Measurements from ENCODE around the gene NBEAL2.

DNA sequence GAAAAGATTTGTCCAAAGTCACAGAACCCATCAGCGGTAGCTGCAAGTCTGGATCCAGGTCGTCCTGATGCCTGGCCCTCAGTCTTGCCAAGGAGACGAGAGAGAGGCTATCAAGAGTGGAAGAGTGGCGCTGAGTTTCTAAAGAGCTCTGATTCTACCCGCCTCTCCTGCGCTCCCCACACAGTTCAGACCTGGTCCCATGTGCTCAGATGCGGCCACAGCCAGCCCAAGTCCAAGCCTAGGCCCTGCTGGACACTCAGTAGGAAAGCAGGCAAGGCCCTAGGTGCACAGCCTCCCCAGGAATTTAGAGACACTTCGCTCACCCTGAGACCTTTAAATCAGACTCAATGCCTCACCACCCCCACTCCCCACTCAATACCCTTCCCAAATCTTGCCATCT lies 35.3 kb upstream of the NBEAL2 start:
- TF ChIP-seq POLR2A (IDR thresholded peaks at IDR 0.05; ENCODE audit: low read depth, low read length), result no peak
- TF ChIP-seq USF2 (IDR thresholded peaks at IDR 0.05; ENCODE audit: low read depth, low read length), result no peak
- no peak for TF ChIP-seq FOS (IDR thresholded peaks at IDR 0.05; ENCODE audit: low read depth, low read length)
- TF ChIP-seq MAFK (IDR thresholded peaks at IDR 0.05; ENCODE audit: low read depth, low read length), result no peak
